CD4-positive, alpha-beta T cell (primary cell): ENCODE data around the gene COX11. TPM values are rescaled to one million over a fixed set of nuclear protein-coding genes. Genes with fewer than 3 reads are reported as not detected.

Experiments
- ATAC-seq: fragments of 200-7000 bp; cut with Tn5 transposase; one replicate; pipeline ENCODE4 v1.10.0; 2022; ENCODE audit warnings: mild to moderate bottlenecking; ENCODE audit not compliant: poor library complexity
- CTCF ChIA-PET: fragments of 350-600 bp; sonication (Branson Sonifier 250); formaldehyde crosslinking; loops from one replicate; lab custom pipeline; 2021; ENCODE audit warnings: antibody characterized with exemption, inconsistent platforms; lab: Charles Lee
- POLR2A ChIA-PET: fragments of 350-600 bp; sonication (Branson Sonifier 250); formaldehyde crosslinking; loops from one replicate; lab custom pipeline; 2021; ENCODE audit warnings: antibody characterized with exemption, inconsistent platforms; lab: Charles Lee
- DNase-seq, 14 experiments: peaks; one replicate each; pipeline ENCODE4 v3.0.0-alpha.2; 2013 to 2020; ENCODE audit warnings: mixed read lengths in 2 of 14
- H3K27ac ChIP-seq, 2 donors: one replicate each; pipeline versions ENCODE4 v1.5.1 to v1.7.0; 2013; ENCODE audit warnings: low read length in 2 of 2, low read depth in 1 of 2, mild to moderate bottlenecking in 1 of 2
- H3K27me3 ChIP-seq, 2 experiments: 1 replicate in 1 of 2; 2 replicates in 1 of 2; pipeline versions ENCODE4 v1.6.1 to v1.7.0; 2013; ENCODE audit warnings: low read length in 2 of 2, control low read depth in 1 of 2, mild to moderate bottlenecking in 1 of 2, moderate library complexity in 1 of 2; ENCODE audit not compliant: insufficient read depth in 2 of 2, control insufficient read depth in 1 of 2
- H3K36me3 ChIP-seq: one replicate; pipeline ENCODE4 v1.6.1; 2013; ENCODE audit warnings: low read length, control low read depth; ENCODE audit not compliant: insufficient read depth
- H3K4me1 ChIP-seq: one replicate; pipeline ENCODE4 v1.6.1; 2013; ENCODE audit warnings: low read length, control low read depth; ENCODE audit not compliant: insufficient read depth
- H3K4me3 ChIP-seq: one replicate; pipeline ENCODE4 v1.5.1; 2013; ENCODE audit warnings: mild to moderate bottlenecking, low read length, moderate library complexity
- H3K9me3 ChIP-seq, 2 experiments: 1 replicate in 1 of 2; 2 replicates in 1 of 2; pipeline versions ENCODE4 v1.6.1 to v1.7.0; 2013; ENCODE audit warnings: low read length in 2 of 2, mild to moderate bottlenecking in 2 of 2, control low read depth in 1 of 2, moderate library complexity in 1 of 2; ENCODE audit not compliant: control insufficient read depth in 1 of 2, insufficient read depth in 1 of 2
- H3K27ac Mint-ChIP-seq: one replicate; pipeline ENCODE4 v1.8.0; 2020; ENCODE audit warnings: mixed read lengths
- H3K27me3 Mint-ChIP-seq: one replicate; pipeline ENCODE4 v1.8.0; 2021; ENCODE audit warnings: mixed read lengths
- H3K36me3 Mint-ChIP-seq: one replicate; pipeline ENCODE4 v1.8.0; 2021; ENCODE audit warnings: low read depth, mixed read lengths
- H3K4me1 Mint-ChIP-seq: one replicate; pipeline ENCODE4 v1.8.0; 2021; ENCODE audit warnings: low read depth, mixed read lengths
- H3K4me3 Mint-ChIP-seq: one replicate; pipeline ENCODE4 v1.8.0; 2020; ENCODE audit warnings: mild to moderate bottlenecking, mixed read lengths
- H3K9me3 Mint-ChIP-seq: one replicate; pipeline ENCODE4 v1.8.0; 2020; ENCODE audit warnings: mixed read lengths
- CTCF ChIP-seq: fragments of 200-600 bp; IDR thresholded peaks from one replicate; pipeline ENCODE4 v1.8.0; 2022; ENCODE audit warnings: antibody characterized with exemption, mild to moderate bottlenecking
- intact Hi-C, 2 experiments: fragments of 100-400 bp; cut with DNase I in 1 of 2; cut with micrococcal nuclease in 1 of 2; formaldehyde crosslinking; loops; one replicate each; pipeline versions ENCODE4 v1.15.1 to v1.9.0; 2023 to 2025; cut with DNase I, micrococcal nuclease
- total RNA-seq, 174 experiments: library from RNA in 2 of 174; stranded (reverse) in 2 of 174; gene quantifications; one replicate each; pipeline ENCODE4 v1.2.3 and lab custom pipeline; 2021 to 2026

COX11 gene
- total RNA-seq, 2 experiments from 2014 or later = 24.1 to 30.3 TPM

- no peaks in the 10 kb centered on the region for H3K36me3 ChIP-seq
- no peak overlapping the region for H3K4me3 ChIP-seq
- no peak overlapping the region for H3K27ac Mint-ChIP-seq
- H3K27me3 ChIP-seq = no peaks in the 10 kb centered on the region
- peaks cover 0 to 9% of the 10 kb centered on the region in 2 experiments for H3K9me3 ChIP-seq
- DNase-seq (no peak), ATAC-seq (no peak)
- TF ChIP-seq CTCF = no peak
- no peaks in the 10 kb centered on the region for H3K4me1 ChIP-seq
- no peaks in the 10 kb centered on the region for H3K36me3 Mint-ChIP-seq
- no peaks in the 10 kb centered on the region for H3K4me1 Mint-ChIP-seq
- ChIA-PET CTCF (no interaction called here), POLR2A (no interaction called here)
- no peaks in the 10 kb centered on the region for H3K27me3 Mint-ChIP-seq
- H3K9me3 Mint-ChIP-seq = peaks cover 5% of the 10 kb centered on the region
- H3K27ac ChIP-seq = no peak overlapping the region
- intact Hi-C loops = no loop called here
- H3K4me3 Mint-ChIP-seq = no peak overlapping the region
Observed at GRCh38 chr17:54919425-54919824, 49.0 kb downstream of the COX11 start.

DNA sequence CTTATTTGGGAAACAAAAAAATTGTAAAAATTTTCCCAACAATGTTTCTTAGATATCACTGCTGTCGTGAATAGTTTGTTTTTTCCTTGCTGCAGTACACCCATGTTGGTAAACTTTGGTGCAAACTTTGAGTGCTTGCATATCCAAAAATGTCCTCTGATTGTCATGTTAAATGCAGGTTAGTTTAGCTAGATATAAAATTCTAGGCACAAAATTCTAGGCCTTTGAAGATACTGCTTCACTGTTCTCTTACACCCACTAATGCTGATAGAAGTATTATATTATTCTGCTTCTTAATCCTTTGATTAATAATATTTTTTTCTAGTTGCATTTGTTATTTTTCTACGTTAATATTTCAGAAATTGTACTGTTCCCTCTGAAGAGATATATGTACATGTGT lies 51.7 kb downstream of the COX11 start:
- Mint-ChIP-seq H3K36me3 (no peaks in the 10 kb centered on the region), H3K27ac (no peak overlapping the region), H3K9me3 (peaks cover 5% of the 10 kb centered on the region), H3K4me3 (no peak overlapping the region), H3K4me1 (no peaks in the 10 kb centered on the region), H3K27me3 (no peaks in the 10 kb centered on the region)
- POLR2A ChIA-PET = no interaction called here
- DNase-seq (no peak), ATAC-seq (no peak)
- H3K27me3 ChIP-seq = no peaks in the 10 kb centered on the region
- H3K27ac ChIP-seq = no peak overlapping the region
- CTCF ChIA-PET = no interaction called here
- no peaks in the 10 kb centered on the region for H3K36me3 ChIP-seq
- no peak overlapping the region for H3K4me3 ChIP-seq
- intact Hi-C loops = no loop called here
- peaks cover 0 to 9% of the 10 kb centered on the region in 2 experiments for H3K9me3 ChIP-seq
- TF ChIP-seq CTCF = no peak
- H3K4me1 ChIP-seq = no peaks in the 10 kb centered on the region

Other genes with a start within 250 kb of the COX11 start
- not detected for gene TOM1L1, start 67.8 kb downstream of the COX11 start, total RNA-seq
- 1 to 10 TPM; 5.1 to 5.4 TPM for gene STXBP4, start 111 bp upstream of the COX11 start, total RNA-seq